Suprapubic skin (tissue), 4 donors: Measurements from ENCODE around the gene TMEM95. TPM values are rescaled to one million over a fixed set of nuclear protein-coding genes. Genes with fewer than 3 reads are reported as not detected.

Experiments used
- DNase-seq, 2 donors: peaks; one replicate each; pipeline ENCODE4 v3.0.0-alpha.2; 2019; ENCODE audit warnings: low spot score in 2 of 2
- H3K27ac ChIP-seq: fragments of 200-600 bp; sonication (generic); one replicate; pipeline ENCODE4 v1.5.1; 2019
- H3K27me3 ChIP-seq: fragments of 200-600 bp; sonication (generic); one replicate; pipeline ENCODE4 v1.5.1; 2019
- H3K36me3 ChIP-seq: fragments of 200-600 bp; sonication (generic); one replicate; pipeline ENCODE4 v1.5.1; 2019
- H3K4me1 ChIP-seq: fragments of 200-600 bp; sonication (generic); one replicate; pipeline ENCODE4 v1.5.1; 2019
- H3K4me3 ChIP-seq: fragments of 200-600 bp; sonication (generic); one replicate; pipeline ENCODE4 v1.5.1; 2019; ENCODE audit warnings: mild to moderate bottlenecking
- H3K9me3 ChIP-seq: fragments of 200-600 bp; sonication (generic); one replicate; pipeline ENCODE4 v1.5.1; 2019
- CTCF ChIP-seq, 2 donors: fragments of 200-600 bp in 1 of 2; fragments of 450-650 bp in 1 of 2; sonication (generic) in 1 of 2; IDR thresholded peaks; one replicate each; pipeline ENCODE4 v1.5.1; 2016 to 2019; ENCODE audit warnings: antibody characterized with exemption in 2 of 2, mild to moderate bottlenecking in 1 of 2, moderate library complexity in 1 of 2
- EP300 ChIP-seq: sonication (generic); formaldehyde crosslinking; IDR thresholded peaks from one replicate; pipeline ENCODE4 v1.6.1; 2017; ENCODE audit warnings: antibody characterized with exemption
- POLR2A ChIP-seq, 2 donors: fragments of 450-650 bp; IDR thresholded peaks; one replicate each; pipeline ENCODE4 v1.6.1; 2017; ENCODE audit warnings: antibody characterized with exemption in 2 of 2, mild to moderate bottlenecking in 2 of 2, moderate library complexity in 2 of 2
- POLR2AphosphoS5 ChIP-seq, 3 donors: sonication (generic); formaldehyde crosslinking; IDR thresholded peaks; one replicate each; pipeline ENCODE4 v1.6.1; 2017; ENCODE audit warnings: antibody characterized with exemption in 3 of 3
- WGBS: methylation state at CpG from one replicate; pipeline ENCODE4 v1.1.5; 2018; 5-methylcytosine and 5-hydroxymethylcytosine counted together
- total RNA-seq, 4 donors: library from RNA; depleted of rRNA; stranded (reverse); fragments of >200 nt; gene quantifications; one replicate each; pipeline ENCODE4 v1.1.0, GENCODE V29; 2016

TMEM95 gene
- total RNA-seq, 4 donors from 2014 or later: 0.44 TPM; not detected in 3

- H3K9me3 ChIP-seq: no peaks in the 10 kb centered on the region
- 28% methylated on average over 10 of the region's 10 CpGs for WGBS
- H3K4me1 ChIP-seq: peaks cover 75% of the 10 kb centered on the region
- no peak for DNase-seq
- no peaks in the 10 kb centered on the region for H3K36me3 ChIP-seq
- peak overlapping the region; percentile 97 for H3K27ac ChIP-seq
- peak overlapping the region; percentile 79 for H3K4me3 ChIP-seq
- TF ChIP-seq CTCF (IDR thresholded peaks at IDR 0.05): peak in 1 of 2 donors; percentile 21
- TF ChIP-seq POLR2AphosphoS5 (IDR thresholded peaks at IDR 0.05): no peak
- no peak for TF ChIP-seq POLR2A (IDR thresholded peaks at IDR 0.05)
- TF ChIP-seq EP300: no peak
- no peaks in the 10 kb centered on the region for H3K27me3 ChIP-seq
These were observed 2.5 kb upstream of the TMEM95 start for GRCh38 chr17:7352503-7352889.

- TF ChIP-seq EP300: no peak
- TF ChIP-seq POLR2AphosphoS5 (IDR thresholded peaks at IDR 0.05): no peak
- TF ChIP-seq CTCF (IDR thresholded peaks at IDR 0.05): no peak
- TF ChIP-seq POLR2A (IDR thresholded peaks at IDR 0.05): no peak
- Histone ChIP-seq H3K36me3 (no peaks in the 10 kb centered on the region), H3K4me3 (peak overlapping the region; percentile 79), H3K27me3 (no peaks in the 10 kb centered on the region), H3K27ac (peak overlapping the region; percentile 97), H3K4me1 (peaks cover 74% of the 10 kb centered on the region), H3K9me3 (no peaks in the 10 kb centered on the region)
- DNase-seq: peak in 1 of 2 donors; percentile 74
- 68% methylated on average over 15 of the region's 37 CpGs for WGBS
These were observed 1.9 kb upstream of the TMEM95 start for GRCh38 chr17:7352910-7353635.

- Histone ChIP-seq H3K4me1 (peaks cover 61% of the 10 kb centered on the region), H3K27ac (peak overlapping the region; percentile 97), H3K4me3 (peak overlapping the region; percentile 79), H3K36me3 (no peaks in the 10 kb centered on the region), H3K27me3 (no peaks in the 10 kb centered on the region), H3K9me3 (no peaks in the 10 kb centered on the region)
- 47% methylated on average over 6 of the region's 9 CpGs for WGBS
- TF ChIP-seq CTCF (IDR thresholded peaks at IDR 0.05): no peak
- peak in 1 of 3 donors; percentile 15 for TF ChIP-seq POLR2AphosphoS5 (IDR thresholded peaks at IDR 0.05)
- DNase-seq: peak in 1 of 2 donors; percentile 77
These were observed 603 bp upstream of the TMEM95 start for GRCh38 chr17:7354262-7354843.

- no peak overlapping the region for H3K4me3 ChIP-seq
- H3K36me3 ChIP-seq: no peaks in the 10 kb centered on the region
- H3K27me3 ChIP-seq: no peaks in the 10 kb centered on the region
- TF ChIP-seq POLR2AphosphoS5 (IDR thresholded peaks at IDR 0.05): no peak
- TF ChIP-seq POLR2A (IDR thresholded peaks at IDR 0.05): no peak
- TF ChIP-seq CTCF (IDR thresholded peaks at IDR 0.05): no peak
- WGBS: 76% methylated on average over 8 of the region's 8 CpGs
- H3K9me3 ChIP-seq: no peaks in the 10 kb centered on the region
- H3K4me1 ChIP-seq: peaks cover 49% of the 10 kb centered on the region
- DNase-seq: no peak
- H3K27ac ChIP-seq: peak overlapping the region; percentile 34
These were observed 617 bp downstream of the TMEM95 start for GRCh38 chr17:7355573-7355972.

- Histone ChIP-seq H3K4me1 (peaks cover 44% of the 10 kb centered on the region), H3K27ac (peak overlapping the region; percentile 57)
- TF ChIP-seq POLR2A (IDR thresholded peaks at IDR 0.05) (no peak), CTCF (IDR thresholded peaks at IDR 0.05) (peak; percentile 61 to 90)
These were observed 1.2 kb downstream of the TMEM95 start for GRCh38 chr17:7356072-7356549.

More at GRCh38 chr17:7356072-7356549, 1.2 kb downstream of the TMEM95 start:
- Histone ChIP-seq H3K36me3 (no peaks in the 10 kb centered on the region), H3K9me3 (no peaks in the 10 kb centered on the region), H3K4me3 (no peak overlapping the region), H3K27me3 (no peaks in the 10 kb centered on the region)
- 5% methylated on average over 7 of the region's 12 CpGs for WGBS
- peak; percentile 89 to 90 for DNase-seq
